Dermis blood vessel endothelial cell (primary cell): ENCODE measurements around the gene GFOD2. TPM values are rescaled to one million over a fixed set of nuclear protein-coding genes. Genes with fewer than 3 reads are reported as not detected.

ENCODE experiments used
- DNase-seq: peaks from one replicate; pipeline ENCODE4 v3.0.0; 2010
- total RNA-seq: library from RNA; depleted of rRNA; stranded (reverse); fragments of >200 nt; gene quantifications from 2 replicates; pipeline ENCODE4 v1.2.3, GENCODE V29; 2014

GFOD2 gene
- total RNA-seq, 1 donor from 2014 or later, result 69.8 TPM

GRCh38 chr16:67657751-67658518, 61.2 kb downstream of the GFOD2 start:
- no peak for DNase-seq

GRCh38 chr16:67657017-67657608, 62.0 kb downstream of the GFOD2 start:
- DNase-seq, result no peak

GRCh38 chr16:67656344-67657016, 62.6 kb downstream of the GFOD2 start:
- no peak for DNase-seq

DNA sequence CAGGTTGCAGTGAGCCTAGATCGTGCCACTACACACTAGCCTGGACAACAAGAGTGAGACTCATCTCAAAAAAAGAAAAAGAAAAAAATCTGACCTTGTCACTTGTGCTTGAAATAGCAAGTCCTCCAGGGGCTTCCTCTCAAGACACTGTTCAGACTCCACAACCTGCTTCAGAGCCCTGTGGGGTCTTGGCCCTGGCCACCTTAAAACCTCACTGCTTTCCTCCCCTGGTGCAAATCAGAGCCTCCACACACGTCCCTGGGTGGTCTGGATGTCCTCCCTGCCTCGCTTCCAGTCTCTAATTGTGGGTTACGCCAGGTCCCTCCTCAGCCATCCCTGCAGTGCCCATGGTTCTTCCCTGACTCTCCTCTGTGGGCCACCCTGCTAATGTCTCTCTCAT, 63.8 kb downstream of the GFOD2 start:
- no peak for DNase-seq

GRCh38 chr16:67654403-67654911, 64.7 kb downstream of the GFOD2 start:
- DNase-seq, result no peak

GRCh38 chr16:67653789-67654402, 65.2 kb downstream of the GFOD2 start:
- DNase-seq, result no peak

GRCh38 chr16:67653128-67653788, 65.9 kb downstream of the GFOD2 start:
- DNase-seq, result no peak

- DNase-seq, result no peak
Measured at GRCh38 chr16:67652578-67653127, 66.5 kb downstream of the GFOD2 start.

DNA sequence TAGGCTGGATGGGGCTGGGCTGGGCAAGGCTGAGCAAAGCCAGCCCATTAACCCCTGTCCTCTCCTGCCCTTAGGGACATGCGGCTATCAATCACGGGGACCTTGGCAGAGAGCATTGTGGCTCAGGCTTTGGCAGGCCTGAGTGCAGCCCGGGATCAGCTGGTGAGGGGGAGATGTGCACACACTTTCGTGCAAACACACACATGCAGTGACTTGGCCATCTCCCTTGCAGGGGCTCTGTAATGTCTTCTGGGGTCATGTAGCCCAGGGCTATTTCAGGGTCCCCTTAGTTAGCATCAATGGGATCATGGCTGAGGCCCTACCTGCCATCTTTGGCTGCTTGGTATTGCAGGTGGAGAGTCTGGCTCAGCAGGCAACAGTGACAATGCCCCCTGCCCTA, 67.3 kb downstream of the GFOD2 start:
- no peak for DNase-seq

- DNase-seq, result no peak
Measured at GRCh38 chr16:67651039-67651438, 68.1 kb downstream of the GFOD2 start.

DNA sequence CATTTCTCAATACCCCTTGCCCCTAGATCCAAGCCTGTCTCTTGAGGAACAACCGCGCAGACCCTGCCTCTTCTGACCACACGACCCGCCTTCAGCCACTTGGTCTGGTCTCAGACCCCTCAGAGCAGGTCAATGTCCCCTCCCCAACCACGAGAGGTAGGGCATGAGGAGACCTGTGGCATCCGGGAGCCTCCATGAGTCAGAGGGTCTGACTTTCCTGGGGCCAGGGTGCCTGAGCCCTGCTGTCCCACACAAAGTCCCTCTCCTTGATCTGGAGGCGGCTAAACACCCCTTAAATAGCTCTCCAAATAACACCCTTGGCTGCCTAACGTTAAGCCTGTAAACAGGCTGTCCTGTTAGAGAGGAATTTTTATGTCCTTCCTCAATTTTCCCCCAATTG, 69.1 kb downstream of the GFOD2 start:
- DNase-seq, result no peak

- DNase-seq, result no peak
Measured at GRCh38 chr16:67649494-67649931, 69.6 kb downstream of the GFOD2 start.

- no peak for DNase-seq
Measured at GRCh38 chr16:67648764-67649407, 70.2 kb downstream of the GFOD2 start.

DNA sequence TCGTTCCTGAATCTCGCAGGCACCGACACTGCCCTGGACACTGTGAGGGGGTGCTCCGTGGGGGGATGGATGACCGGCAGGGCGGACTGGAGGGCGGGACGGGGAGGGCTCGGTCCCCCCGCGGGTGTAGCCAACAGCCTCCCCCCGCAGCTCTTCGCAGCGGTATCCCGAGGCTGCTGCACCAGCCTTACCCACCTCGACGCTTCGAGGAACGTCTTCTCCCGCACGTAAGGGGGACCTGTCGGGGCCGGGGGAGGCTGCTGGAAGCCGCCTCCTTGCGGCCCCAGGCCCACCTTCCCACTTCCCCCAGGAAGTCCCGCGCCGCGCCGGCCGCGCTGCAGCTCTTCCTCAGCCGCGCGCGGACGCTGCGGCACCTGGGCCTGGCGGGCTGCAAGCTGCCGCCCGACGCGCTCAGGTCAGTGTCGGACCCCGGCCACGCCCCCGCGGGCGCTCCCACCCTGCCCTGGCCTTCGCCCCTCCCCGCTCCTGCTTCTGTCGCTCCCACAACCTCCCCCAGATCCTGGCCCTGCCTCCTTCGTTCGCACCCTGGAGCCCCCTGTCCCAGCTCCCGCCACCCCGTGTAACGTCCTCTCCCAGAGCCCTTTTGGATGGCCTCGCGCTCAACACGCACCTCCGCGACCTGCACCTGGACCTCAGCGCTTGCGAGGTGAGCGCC, 70.9 kb downstream of the GFOD2 start:
- no peak for DNase-seq

DNA sequence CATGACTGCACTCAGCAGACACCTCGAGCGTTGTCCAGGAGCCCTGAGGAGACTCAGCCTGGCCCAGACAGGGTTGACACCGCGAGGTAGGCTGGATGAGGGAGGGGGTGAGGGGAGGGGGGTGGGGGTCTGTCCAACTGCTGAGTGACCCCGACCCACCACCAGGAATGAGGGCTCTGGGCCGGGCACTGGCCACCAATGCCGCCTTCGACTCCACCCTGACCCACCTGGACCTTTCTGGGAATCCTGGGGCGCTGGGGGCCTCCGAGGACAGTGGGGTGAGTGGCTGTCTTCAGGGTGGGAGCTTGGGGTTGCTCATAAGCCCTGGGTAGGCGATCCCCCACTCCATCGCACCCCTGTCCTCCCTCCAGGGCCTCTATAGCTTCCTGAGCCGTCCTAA, 71.4 kb downstream of the GFOD2 start:
- DNase-seq, result no peak

DNA sequence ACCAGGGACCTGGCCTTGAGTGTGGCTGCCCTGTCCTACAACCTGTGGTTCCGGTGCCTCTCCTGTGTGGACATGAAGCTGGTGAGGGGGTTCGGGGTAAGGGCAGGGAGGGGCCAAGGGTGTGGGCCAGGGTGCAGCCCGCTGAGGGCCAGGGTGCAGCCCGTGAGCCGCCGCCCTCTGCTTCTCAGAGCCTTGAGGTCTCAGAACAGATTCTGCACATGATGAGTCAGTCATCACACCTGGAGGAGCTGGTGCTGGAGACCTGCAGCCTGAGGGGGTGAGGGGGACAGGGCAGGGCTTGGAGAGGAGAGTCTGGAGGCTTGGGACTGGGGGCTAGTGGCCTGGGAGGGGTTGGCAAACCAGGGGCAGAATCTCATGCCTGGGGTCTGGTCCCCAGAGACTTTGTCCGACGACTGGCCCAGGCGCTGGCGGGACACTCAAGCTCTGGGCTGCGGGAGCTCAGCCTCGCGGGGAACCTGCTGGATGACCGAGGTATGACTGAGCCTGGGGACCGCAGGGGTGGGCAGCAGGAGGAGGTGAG, 71.9 kb downstream of the GFOD2 start:
- DNase-seq, result no peak

- no peak for DNase-seq
Measured at GRCh38 chr16:67645397-67646121, 73.6 kb downstream of the GFOD2 start.

GRCh38 chr16:67644038-67644437, 75.1 kb downstream of the GFOD2 start:
- DNase-seq, result no peak

DNA sequence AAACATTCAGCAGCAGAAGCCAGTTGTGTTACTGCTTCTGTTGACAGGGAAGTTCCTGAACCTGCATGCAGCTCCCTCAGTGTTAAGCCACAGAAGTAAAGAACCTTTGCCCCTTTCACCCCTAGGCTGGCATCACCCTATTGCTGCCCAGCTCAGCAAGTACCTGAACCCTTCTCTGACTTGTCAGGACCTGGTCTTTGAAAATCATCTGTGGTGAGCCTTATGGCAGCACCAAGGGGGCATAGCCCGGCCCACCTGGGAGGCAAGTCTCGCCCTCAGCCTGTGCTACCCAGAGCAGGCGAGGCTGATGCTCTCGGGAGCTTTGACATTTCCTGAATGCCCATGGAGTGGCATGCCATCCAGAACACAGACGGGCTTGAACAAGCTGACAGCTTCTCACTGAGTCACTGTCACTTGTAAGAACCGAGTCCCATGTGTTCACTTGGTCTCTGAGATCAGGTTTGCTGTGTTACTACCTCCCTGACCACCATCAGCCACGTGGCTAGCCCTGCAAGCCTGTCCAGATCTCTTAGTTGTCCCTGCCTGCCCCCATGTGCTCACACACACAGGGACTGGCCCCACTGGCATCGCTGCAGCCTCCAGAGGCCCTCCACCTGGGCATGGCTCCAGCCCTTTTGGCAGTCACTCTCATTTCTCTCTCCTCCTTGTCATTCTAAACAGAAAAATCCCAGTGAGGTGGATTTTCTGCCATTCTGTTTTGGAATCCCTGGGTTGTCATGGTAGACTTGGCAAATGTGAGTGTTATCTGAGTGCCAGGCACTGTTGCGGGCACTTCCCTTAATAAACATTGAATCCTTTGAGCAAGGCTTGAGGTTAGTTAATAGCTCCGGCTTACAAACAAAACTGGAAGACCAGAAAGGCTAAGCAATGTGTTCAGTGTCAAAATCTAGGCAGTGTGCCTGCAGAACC, 77.1 kb downstream of the GFOD2 start:
- DNase-seq, result peak; percentile 36
